ENCODE data around the gene DEXI. TPM values are rescaled to one million over a fixed set of nuclear protein-coding genes. Genes with fewer than 3 reads are reported as not detected.

Gene DEXI
- total and polyA plus RNA-seq, 2 of the 13 experiments (the other 11 are each of a cell fraction or from before 2014, with no cell fraction given): 51.5 to 70.4 TPM

DNA sequence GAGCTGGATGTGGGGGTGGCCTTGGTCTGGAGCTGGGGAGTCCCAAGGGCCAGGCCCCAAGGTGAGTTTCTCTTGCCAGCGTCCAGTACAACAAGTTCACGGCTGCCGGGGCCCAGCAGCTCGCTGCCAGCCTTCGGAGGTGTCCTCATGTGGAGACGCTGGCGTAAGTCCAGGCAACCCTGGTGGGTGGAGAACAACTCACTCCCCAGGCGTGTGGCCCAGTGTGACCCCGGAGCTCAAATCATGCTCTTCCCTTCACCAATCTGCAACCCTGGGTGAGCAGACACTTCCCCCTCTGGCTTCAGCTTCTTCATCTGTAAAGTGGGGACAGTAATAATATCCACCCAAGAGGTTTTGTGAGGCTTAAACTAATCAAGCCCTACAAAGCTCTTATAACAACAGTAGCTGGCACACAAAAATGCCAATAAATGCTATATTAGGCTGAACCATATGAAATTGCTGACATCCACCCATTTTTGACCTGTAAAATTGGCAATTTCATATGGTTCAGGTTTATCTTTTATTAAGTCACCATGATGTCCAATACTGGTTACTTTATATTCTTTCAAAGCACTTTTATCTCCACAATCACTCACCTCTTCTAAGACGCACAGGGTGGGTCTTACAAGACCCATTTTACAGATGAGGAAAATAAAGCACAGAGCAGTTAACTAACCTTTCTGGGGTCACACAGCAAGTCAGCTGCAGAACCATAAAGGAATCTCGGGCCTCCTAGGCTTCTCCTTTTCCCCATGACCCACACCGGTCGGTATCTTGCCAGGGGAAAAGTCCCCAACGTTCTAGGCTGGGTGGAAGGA lies 19.7 kb downstream of the DEXI start (continued):
- TF ChIP-seq, protein P1, sequence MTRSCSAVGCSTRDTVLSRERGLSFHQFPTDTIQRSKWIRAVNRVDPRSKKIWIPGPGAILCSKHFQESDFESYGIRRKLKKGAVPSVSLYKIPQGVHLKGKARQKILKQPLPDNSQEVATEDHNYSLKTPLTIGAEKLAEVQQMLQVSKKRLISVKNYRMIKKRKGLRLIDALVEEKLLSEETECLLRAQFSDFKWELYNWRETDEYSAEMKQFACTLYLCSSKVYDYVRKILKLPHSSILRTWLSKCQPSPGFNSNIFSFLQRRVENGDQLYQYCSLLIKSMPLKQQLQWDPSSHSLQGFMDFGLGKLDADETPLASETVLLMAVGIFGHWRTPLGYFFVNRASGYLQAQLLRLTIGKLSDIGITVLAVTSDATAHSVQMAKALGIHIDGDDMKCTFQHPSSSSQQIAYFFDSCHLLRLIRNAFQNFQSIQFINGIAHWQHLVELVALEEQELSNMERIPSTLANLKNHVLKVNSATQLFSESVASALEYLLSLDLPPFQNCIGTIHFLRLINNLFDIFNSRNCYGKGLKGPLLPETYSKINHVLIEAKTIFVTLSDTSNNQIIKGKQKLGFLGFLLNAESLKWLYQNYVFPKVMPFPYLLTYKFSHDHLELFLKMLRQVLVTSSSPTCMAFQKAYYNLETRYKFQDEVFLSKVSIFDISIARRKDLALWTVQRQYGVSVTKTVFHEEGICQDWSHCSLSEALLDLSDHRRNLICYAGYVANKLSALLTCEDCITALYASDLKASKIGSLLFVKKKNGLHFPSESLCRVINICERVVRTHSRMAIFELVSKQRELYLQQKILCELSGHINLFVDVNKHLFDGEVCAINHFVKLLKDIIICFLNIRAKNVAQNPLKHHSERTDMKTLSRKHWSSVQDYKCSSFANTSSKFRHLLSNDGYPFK (CRISPR knock-in tag; IDR thresholded peaks at IDR 0.05; ENCODE audit: borderline replicate concordance): 0 out of 2 replicates have a peak, but pooled peaks have one; percentile 6
- TF ChIP-seq ZNF543 (CRISPR knock-in tag; IDR thresholded peaks at IDR 0.05) (no peak), NR2C2 (CRISPR knock-in tag; IDR thresholded peaks at IDR 0.05; ENCODE audit: borderline replicate concordance) (peak; percentile 24; the same call in 1 of the 2 replicates), MXD4 (CRISPR knock-in tag; IDR thresholded peaks at IDR 0.05) (no peak), SAP130 (CRISPR knock-in tag; IDR thresholded peaks at IDR 0.05; ENCODE audit: low read depth) (peak; percentile 19; the same call in 1 of the 2 replicates), ZNF256 (CRISPR knock-in tag; conservative IDR thresholded peaks at IDR 0.05) (no peak), MAFK (conservative IDR thresholded peaks at IDR 0.05 in 1 of 2, IDR thresholded peaks at IDR 0.05 in 1 of 2; ENCODE audit: low read length in 2 of 2) (peak; percentile 43 to 62; a peak in 3 of 4 replicates), TOPORS (CRISPR knock-in tag; IDR thresholded peaks at IDR 0.05) (0 out of 2 replicates have a peak, but pooled peaks have one; percentile 37), ZNF781 (CRISPR knock-in tag; IDR thresholded peaks at IDR 0.05; ENCODE audit: borderline replicate concordance, not compliant biosample characterization) (no peak), ZNF44 (CRISPR knock-in tag; IDR thresholded peaks at IDR 0.05) (0 out of 2 replicates have a peak, but pooled peaks have one; percentile 27), ZC3H4 (CRISPR knock-in tag; IDR thresholded peaks at IDR 0.05; ENCODE audit: borderline replicate concordance) (no peak), AGO2 (optimal IDR thresholded peaks at IDR 0.05; ENCODE audit: low read depth, low read length) (no peak), ZNF552 (CRISPR knock-in tag; IDR thresholded peaks at IDR 0.05; ENCODE audit: borderline replicate concordance) (no peak), MTF2 (CRISPR knock-in tag; IDR thresholded peaks at IDR 0.05; ENCODE audit: borderline replicate concordance) (no peak), SALL1 (CRISPR knock-in tag; IDR thresholded peaks at IDR 0.05) (peak; percentile 43; the same call in 1 of the 2 replicates), MLX (CRISPR knock-in tag; IDR thresholded peaks at IDR 0.05) (no peak), RXRA (CRISPR knock-in tag; IDR thresholded peaks at IDR 0.05) (peak; percentile 84; the same call in 1 of the 2 replicates)
- TF ChIP-seq, protein P2, sequence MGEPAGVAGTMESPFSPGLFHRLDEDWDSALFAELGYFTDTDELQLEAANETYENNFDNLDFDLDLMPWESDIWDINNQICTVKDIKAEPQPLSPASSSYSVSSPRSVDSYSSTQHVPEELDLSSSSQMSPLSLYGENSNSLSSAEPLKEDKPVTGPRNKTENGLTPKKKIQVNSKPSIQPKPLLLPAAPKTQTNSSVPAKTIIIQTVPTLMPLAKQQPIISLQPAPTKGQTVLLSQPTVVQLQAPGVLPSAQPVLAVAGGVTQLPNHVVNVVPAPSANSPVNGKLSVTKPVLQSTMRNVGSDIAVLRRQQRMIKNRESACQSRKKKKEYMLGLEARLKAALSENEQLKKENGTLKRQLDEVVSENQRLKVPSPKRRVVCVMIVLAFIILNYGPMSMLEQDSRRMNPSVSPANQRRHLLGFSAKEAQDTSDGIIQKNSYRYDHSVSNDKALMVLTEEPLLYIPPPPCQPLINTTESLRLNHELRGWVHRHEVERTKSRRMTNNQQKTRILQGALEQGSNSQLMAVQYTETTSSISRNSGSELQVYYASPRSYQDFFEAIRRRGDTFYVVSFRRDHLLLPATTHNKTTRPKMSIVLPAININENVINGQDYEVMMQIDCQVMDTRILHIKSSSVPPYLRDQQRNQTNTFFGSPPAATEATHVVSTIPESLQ (CRISPR knock-in tag; conservative IDR thresholded peaks at IDR 0.05): no peak
- TF ChIP-seq, protein P3, sequence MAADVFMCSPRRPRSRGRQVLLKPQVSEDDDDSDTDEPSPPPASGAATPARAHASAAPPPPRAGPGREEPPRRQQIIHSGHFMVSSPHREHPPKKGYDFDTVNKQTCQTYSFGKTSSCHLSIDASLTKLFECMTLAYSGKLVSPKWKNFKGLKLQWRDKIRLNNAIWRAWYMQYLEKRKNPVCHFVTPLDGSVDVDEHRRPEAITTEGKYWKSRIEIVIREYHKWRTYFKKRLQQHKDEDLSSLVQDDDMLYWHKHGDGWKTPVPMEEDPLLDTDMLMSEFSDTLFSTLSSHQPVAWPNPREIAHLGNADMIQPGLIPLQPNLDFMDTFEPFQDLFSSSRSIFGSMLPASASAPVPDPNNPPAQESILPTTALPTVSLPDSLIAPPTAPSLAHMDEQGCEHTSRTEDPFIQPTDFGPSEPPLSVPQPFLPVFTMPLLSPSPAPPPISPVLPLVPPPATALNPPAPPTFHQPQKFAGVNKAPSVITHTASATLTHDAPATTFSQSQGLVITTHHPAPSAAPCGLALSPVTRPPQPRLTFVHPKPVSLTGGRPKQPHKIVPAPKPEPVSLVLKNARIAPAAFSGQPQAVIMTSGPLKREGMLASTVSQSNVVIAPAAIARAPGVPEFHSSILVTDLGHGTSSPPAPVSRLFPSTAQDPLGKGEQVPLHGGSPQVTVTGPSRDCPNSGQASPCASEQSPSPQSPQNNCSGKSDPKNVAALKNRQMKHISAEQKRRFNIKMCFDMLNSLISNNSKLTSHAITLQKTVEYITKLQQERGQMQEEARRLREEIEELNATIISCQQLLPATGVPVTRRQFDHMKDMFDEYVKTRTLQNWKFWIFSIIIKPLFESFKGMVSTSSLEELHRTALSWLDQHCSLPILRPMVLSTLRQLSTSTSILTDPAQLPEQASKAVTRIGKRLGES (CRISPR knock-in tag; IDR thresholded peaks at IDR 0.05; ENCODE audit: borderline replicate concordance): no peak
